Smooth muscle cell of trachea (primary cell): Measurements from ENCODE around the gene MATCAP1. TPM values are rescaled to one million over a fixed set of nuclear protein-coding genes. Genes with fewer than 3 reads are reported as not detected.

Experiments
- total RNA-seq: library from RNA; depleted of rRNA; stranded (reverse); fragments of >200 nt; gene quantifications from 2 replicates; pipeline ENCODE4 v1.2.1, GENCODE V29; 2014

MATCAP1 gene
- 20.8 and 24.9 TPM in 2 replicates for total RNA-seq

GRCh38 chr16:67183627-67184452 lies at the start of gene MATCAP1:
TSS of gene MATCAP1 (minus strand) at chr16:67183963. CDS start at chr16:67180610, 3,353 bp downstream.

GRCh38 chr16:67226804-67227566 lies 43.2 kb upstream of the MATCAP1 start, which contains the start of gene TMEM208:
TSS of gene TMEM208 (plus strand) at chr16:67227130. CDS start at chr16:67227219, 89 bp downstream.

GRCh38 chr16:67199011-67199807 lies 15.4 kb upstream of the MATCAP1 start, which contains the start of gene ELMO3:
TSS of gene ELMO3 (plus strand) at chr16:67199131. CDS start at chr16:67199327, 196 bp downstream.

GRCh38 chr16:67191995-67192681 lies 8.4 kb upstream of the MATCAP1 start, which contains the start of gene E2F4:
TSS of gene E2F4 (plus strand) at chr16:67192155. CDS start at chr16:67192228, 73 bp downstream.

GRCh38 chr16:67190041-67190440 lies 6.3 kb upstream of the MATCAP1 start, which contains the start of gene EXOC3L1:
TSS of gene EXOC3L1 (minus strand) at chr16:67190136. CDS start at chr16:67189676, 460 bp downstream.

DNA sequence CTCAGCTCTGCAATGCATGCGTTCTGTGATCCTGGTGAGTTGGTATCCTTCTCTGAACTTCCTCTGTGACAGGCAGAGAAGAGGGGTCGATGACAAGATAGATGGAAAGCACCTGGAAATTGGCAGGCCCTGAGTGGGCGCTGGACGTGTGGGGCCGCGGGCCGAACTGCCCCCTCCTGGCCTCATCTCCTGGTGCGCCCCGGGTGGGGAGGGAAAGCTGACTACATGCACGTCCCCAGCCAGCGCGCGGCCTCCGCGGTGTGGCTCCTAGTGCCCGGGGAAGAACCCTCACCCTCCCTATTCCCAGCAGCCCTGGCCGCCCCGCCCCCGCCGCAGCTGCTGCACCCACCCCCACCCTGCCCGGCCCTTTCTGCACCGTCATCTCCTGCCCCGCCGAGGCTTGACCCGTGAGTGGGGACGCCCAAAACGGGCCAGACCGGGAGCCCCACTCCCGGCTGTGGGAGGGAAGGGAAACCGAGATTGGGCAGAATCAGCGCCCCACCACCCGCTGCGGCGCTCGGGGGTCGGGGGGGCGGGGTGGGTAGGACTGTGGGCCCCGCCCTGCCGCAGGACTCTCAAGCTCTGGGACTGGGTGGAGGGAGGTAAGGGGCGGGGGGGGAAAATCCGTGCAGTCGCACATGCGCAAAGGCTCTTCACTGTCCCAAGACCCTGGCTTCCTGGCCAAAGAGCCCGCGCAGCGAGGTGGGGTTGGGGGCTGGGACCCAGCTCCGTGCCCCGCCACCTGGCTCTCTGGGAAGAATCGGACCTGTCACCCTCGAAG lies 13.4 kb downstream of the MATCAP1 start, which contains the start of gene NOL3:
Gene NOL3 (plus strand): TSS at position 371 of the 781 bp plus-strand sequence.

GRCh38 chr16:67164599-67165061 lies 19.1 kb downstream of the MATCAP1 start, which contains the start of gene HSF4:
TSS of gene HSF4 (plus strand) at chr16:67164745. CDS start at chr16:67164812, 67 bp downstream.

DNA sequence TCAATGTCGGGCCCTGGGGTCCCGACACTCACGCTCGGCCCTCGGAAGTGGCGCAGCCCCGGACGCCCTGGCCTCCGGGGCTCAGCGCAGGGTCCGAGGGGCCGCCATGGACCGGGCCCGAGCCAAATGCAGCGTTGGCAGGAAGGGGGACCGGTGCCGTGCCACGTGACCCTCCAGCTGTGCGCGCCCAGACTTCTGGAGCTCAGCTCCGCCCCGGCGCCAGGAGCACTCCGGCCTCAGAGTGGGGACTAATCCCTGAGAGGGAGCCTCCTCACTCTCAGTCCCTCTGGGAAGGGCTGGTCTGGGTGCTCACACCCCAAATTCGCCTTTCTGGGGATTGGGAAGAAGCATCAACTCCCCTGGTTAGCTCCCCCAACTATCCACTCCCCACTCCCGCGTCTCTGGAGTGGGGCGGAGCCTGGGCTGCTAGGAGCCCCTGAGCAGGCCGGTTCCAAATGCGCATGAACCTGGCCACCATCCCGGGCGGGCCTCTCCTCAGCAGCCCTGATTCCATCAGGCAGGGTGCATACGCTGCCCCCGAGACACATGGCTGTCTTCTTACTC lies 32.8 kb downstream of the MATCAP1 start, which contains the start of gene B3GNT9:
Gene B3GNT9 (minus strand): TSS at position 166 of the 564 bp plus-strand sequence. CDS start 513 bp downstream, outside the sequence.

Other genes with a start within 250 kb of the MATCAP1 start
- gene CIAO2B, start 249.6 kb downstream of the MATCAP1 start, total RNA-seq, result 127 and 153 TPM in 2 replicates
- 26.3 and 56.6 TPM in 2 replicates for gene CES2, start 248.4 kb downstream of the MATCAP1 start, total RNA-seq
- gene CES3, start 222.7 kb downstream of the MATCAP1 start, total RNA-seq, result 0.66 and 1.9 TPM in 2 replicates
- 1.6 and 6.5 TPM in 2 replicates for gene CES4A, start 195.4 kb downstream of the MATCAP1 start, total RNA-seq
- gene CBFB, start 154.8 kb downstream of the MATCAP1 start, total RNA-seq, result 53.4 and 89.9 TPM in 2 replicates
- gene PHAF1, start 74.0 kb downstream of the MATCAP1 start, total RNA-seq, result 16.0 and 19.4 TPM in 2 replicates
- 55.6 and 102 TPM in 2 replicates for gene B3GNT9, start 33.0 kb downstream of the MATCAP1 start, total RNA-seq
- 25.3 and 35.1 TPM in 2 replicates for gene TRADD, start 24.1 kb downstream of the MATCAP1 start, total RNA-seq
- 21.7 and 26.3 TPM in 2 replicates for gene FBXL8, start 24.0 kb downstream of the MATCAP1 start, total RNA-seq
- gene HSF4, start 19.2 kb downstream of the MATCAP1 start, total RNA-seq, result 12.9 and 50.4 TPM in 2 replicates
- 12.8 and 18.5 TPM in 2 replicates for gene NOL3, start 13.4 kb downstream of the MATCAP1 start, total RNA-seq
- 0.17 TPM in 1 of 2 replicates, not detected in the other for gene EXOC3L1, start 6.2 kb upstream of the MATCAP1 start, total RNA-seq
- 51.5 and 63.2 TPM in 2 replicates for gene E2F4, start 8.2 kb upstream of the MATCAP1 start, total RNA-seq
- 0.29 and 0.66 TPM in 2 replicates for gene ELMO3, start 15.2 kb upstream of the MATCAP1 start, total RNA-seq
- 32.6 and 42.9 TPM in 2 replicates for gene TMEM208, start 43.2 kb upstream of the MATCAP1 start, total RNA-seq
- gene FHOD1, start 63.5 kb upstream of the MATCAP1 start, total RNA-seq, result 15.7 and 16.6 TPM in 2 replicates
- 1.3 and 2.3 TPM in 2 replicates for gene SLC9A5, start 65.0 kb upstream of the MATCAP1 start, total RNA-seq
- 29.2 and 55.1 TPM in 2 replicates for gene PLEKHG4, start 95.6 kb upstream of the MATCAP1 start, total RNA-seq
- gene KCTD19, start 142.8 kb upstream of the MATCAP1 start, total RNA-seq, result 0.50 and 0.87 TPM in 2 replicates
- 0.50 and 0.73 TPM in 2 replicates for gene LRRC36, start 142.9 kb upstream of the MATCAP1 start, total RNA-seq
- gene TPPP3, start 209.5 kb upstream of the MATCAP1 start, total RNA-seq, result 1.0 and 2.2 TPM in 2 replicates
- 9.9 and 10.9 TPM in 2 replicates for gene ZDHHC1, start 232.5 kb upstream of the MATCAP1 start, total RNA-seq
- 0.15 and 0.66 TPM in 2 replicates for gene HSD11B2, start 247.2 kb upstream of the MATCAP1 start, total RNA-seq